ENCODE results near the gene MRLN.
"Not testable (repeated sequence)": the region's sequence is repeated elsewhere in the genome, so short reads cannot be mapped to it uniquely, and the experiment has no call there.

Gene MRLN

DNA sequence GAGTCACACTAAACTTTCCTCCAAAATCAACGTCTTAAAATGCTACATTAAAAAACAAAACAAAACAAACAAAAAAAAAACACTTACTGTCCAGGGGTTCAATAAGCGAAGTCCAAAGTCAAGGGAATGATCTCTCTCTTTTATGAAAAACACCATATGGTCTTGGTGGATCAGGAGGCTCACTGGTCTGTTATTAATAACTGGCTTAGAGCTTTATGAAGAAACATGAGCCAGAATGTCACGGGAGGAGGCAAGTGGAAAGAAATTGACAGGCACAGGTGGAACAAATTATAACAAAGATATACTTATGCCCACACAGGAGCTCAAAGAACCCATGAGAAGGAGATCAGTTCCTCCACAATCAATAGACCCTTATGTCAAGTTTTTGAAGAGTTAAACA lies at the start of gene MRLN:
Gene MRLN (minus strand): TSS at position 189 of the 400 bp plus-strand sequence.
- DNase-seq: no peak

DNA sequence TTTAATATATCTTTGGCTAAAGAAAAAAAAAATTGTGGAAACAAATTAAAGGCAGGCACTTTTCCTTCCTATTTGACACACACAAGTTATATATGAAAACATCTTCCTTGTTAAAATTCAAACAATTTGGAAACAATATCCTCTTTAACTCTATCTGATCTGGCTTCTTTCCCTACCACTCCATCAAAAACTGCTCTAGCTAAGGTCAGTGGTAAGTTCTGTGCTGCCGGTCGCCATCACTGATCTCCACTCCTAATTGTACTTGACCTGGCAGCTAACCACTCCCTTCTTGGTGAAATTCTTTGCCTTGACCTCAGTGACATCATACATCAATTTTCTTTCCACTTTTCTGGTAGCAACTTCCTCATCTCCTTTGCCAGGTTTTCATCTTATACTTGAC lies 47.9 kb upstream of the MRLN start:
- DNase-seq: no peak

DNA sequence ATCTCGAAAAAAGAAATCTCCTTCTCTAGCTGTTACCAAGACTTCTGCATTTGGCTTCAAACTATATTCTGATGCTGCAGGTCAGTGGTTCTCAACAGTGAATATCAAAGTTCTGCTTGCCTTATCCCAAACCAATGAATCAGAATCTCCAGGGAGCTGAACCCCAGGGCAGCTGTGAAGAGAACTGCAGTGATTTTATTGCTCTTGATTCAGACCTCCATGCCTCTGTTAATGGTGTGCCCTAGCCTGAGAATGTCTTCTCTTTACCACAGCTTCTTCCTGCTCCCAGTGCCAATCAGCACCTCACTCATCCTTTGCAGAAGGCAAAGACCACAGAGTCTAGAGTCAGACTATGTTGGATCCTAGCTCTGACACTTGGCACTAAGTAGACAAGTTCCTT lies 46.2 kb upstream of the MRLN start:
- DNase-seq: no peak

DNA sequence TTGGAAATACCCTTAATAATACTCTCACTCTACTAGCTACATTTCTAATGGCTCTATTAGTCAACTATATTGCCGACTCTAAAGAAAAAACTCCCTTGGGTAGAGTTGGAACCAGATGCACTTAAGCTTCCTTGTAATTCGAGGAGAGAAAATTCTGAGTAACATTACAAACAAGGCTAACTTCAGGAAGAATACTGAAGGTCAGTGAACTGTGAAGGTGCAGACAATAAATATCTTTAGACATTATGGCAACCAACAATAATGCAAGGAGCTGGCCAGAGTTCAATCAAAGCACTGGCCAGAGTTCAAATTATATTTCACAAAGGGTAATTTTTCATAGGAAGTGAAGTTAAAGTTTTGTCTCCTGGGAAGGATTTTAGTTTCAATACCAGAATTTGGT lies 40.7 kb upstream of the MRLN start:
- no peak for DNase-seq

DNA sequence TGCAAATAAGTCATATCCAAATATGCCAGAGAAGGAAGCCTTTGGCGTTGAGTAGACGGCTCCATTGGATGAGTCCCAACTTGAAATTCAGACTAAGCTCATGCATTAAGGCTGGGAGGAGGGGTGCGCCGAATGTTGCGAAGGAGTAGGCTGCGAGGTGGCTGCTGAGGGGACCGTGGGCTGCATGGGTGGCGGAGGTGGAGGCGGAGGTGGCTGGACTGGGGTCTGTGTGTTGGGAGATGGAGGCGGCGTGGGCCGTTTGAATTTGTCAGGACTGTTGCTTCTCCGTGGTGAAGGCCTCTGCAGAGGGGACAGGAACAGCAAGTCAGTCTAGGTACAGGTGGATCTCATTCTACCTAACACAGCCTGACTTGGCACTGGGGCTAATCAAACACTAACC lies 39.6 kb upstream of the MRLN start:
- DNase-seq: no peak

DNA sequence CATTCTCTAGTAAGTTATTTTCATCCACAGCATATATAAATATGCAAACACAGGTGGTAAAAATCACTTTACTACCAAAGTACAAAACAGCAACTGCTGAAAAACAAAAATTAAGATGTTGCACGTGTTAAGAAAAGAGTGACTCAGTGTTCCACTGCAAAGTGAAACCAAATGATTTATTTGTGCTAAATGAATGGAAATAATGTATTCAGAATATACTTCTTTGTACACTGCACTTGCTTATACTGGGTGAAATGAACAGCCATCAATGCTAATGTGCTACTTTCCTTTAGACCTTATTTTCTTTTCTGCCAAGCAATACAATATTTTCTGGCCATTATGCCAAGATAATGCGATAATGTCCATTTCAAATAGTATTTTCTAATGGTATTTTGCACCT lies 38.3 kb upstream of the MRLN start:
- DNase-seq: no peak

DNA sequence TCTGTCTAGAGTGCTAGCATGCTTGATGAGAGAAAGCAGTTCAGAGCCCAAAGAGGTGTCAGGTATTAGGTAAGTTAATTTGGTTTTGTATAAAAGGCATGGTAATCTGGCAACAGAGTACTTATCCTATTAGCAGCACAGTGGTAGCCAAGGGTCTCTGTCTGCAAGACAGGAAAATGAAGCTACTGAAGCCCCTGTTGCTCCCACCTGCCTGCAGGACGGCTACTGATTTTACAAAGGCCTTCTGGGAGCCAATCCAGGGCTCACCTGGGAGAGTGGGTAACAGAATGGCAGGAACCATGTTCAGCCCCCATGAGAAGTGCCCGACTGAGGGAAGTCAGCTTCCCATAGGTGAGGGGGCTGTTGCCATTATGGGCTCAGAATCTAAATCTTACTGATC lies 36.8 kb upstream of the MRLN start:
- DNase-seq: not testable (repeated sequence)

DNA sequence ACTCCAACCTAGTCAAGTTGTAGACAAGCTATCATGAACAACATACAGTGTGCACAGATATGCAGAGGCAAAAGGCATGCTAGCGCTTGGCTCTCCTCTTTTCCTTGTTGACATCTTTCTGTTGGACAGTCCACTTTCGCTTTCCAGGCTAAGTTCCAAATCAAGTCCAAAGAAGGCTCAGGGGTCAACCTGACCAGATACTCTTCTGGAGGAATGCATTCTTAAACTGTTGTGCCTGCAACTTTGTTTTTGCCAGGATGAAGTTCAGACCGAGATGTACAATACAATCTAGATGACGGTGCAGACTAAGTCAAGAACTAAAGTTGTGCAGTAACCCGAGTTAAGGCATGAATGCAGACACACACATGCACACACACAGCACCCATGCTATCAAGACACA lies 35.7 kb upstream of the MRLN start:
- DNase-seq: not testable (repeated sequence)

DNA sequence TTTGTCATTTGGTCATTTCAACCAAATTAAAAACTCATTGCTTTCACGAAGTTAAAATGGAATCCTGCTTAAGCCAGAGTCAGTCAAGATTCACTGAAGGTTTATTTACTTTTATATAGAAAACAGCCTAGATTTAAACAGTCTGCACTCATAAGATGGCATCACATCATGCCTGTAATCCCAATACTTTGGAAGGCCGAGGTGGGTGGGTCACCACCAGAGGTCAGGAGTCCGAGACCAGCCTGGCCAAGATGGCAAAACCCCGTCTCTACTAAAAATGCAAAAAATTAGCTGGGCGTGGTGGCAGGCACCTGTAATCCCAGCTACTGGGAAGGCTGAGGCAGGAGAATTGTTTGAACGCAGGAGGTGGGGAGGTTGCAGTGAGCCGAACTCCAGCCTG lies 33.8 kb upstream of the MRLN start:
- not testable (repeated sequence) for DNase-seq

DNA sequence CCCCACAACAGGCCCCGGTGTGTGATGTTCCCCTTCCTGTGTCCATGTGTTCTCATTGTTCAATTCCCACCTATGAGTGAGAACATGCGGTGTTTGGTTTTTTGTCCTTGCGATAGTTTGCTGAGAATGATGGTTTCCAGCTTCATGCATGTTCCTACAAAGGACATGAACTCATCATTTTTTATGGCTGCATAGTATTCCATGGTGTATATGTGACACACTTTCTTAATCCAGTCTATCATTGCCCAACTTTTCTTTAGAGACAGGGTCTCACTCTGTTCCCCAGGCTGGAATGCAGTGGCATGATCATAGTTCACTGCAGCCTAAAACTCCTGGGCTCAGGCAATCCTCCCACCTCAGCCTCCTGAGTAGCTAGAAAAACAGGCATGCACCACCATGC lies 32.2 kb upstream of the MRLN start:
- not testable (repeated sequence) for DNase-seq

DNA sequence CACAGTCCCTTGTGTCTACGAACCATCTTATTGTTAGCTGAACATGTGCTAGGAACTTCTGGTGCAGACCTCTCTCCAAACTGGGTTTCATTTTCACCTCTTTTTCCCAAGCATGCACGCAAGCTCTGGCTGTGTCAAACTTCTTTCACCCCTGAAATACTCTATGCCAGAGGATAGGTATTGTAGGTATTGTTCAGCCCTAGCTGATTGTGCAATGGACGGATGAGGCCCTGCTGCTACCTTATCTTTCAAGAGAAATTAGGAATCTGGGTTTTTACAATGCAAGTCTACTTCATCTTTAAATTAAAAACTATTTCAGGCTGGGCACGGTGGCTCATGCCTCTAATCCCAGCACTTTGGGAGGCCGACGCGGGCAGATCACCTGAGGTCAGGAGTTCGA lies 28.3 kb upstream of the MRLN start:
- DNase-seq: no peak

DNA sequence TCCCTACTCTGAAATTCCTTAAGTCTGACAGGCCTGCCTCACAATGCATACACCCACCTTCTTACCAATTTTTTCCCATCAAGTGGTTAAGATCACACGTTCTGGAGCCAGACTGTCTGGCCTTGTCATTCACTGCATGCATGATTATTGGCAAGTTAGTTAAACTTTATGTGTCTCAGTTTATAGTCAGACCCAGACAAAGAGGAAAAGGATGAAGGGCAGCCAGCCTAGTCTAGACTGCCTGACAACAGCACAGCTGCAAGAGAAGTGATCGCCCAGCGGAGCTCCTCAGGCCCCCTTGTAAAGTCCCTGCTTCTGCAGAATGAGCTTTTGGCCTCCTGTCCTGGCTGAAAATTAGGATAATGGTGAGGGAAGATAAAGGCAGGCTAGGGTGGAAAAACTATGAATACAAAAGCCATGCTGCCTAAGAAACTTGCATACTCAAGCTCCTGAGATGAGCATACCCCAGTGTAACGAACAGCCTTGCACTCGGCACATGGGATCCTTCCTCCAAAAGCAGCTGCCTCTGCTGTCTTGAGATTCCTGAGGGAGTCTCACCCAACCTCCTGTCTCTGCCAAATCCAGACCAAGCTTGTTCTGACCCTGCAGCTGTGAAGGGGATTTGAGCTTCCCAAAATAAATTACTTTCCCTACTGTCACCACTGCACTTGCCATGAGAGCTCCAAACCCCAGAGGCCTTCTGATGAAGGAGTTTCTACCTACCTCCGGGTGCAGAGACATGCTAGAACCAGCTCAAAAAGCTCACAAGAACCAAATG lies 26.7 kb upstream of the MRLN start:
- no peak for DNase-seq

DNA sequence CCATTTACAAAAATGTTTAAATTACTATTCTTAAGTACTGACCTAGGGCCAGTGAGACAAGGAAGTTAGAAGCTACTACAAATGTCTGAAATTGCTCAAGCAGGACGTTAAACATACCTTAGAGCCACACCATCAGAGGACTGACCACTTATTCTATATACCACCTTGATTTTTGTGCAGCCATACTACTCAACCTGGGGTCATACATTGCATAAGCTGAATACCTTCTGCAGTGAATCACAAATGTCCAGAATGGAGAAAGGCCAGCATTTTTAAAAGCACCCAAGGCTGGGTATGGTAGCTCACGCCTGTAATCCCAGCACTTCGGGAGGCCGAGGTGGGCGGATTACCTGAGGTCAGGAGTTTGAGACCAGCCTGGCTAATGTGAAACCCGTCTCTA lies 21.2 kb upstream of the MRLN start:
- DNase-seq: no peak

DNA sequence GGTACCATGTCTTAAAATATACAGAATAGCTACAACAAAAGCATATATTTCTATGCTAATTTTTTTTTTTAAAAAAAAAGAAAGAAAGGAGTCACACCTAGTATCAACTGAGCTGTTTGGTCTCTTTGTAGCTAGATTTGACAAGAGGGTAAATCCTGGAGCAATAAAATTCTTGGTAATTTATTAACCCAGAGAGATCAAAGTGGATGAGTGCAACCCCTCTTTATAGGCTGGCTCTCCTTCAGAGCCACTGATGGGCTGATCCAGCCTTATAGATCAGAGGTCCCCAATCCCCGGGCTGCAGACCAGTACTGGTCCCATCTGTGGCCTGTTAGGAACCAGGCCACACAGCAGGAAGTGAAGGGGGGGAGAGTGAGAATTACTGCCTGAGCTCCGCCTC lies 19.8 kb upstream of the MRLN start:
- no peak for DNase-seq

DNA sequence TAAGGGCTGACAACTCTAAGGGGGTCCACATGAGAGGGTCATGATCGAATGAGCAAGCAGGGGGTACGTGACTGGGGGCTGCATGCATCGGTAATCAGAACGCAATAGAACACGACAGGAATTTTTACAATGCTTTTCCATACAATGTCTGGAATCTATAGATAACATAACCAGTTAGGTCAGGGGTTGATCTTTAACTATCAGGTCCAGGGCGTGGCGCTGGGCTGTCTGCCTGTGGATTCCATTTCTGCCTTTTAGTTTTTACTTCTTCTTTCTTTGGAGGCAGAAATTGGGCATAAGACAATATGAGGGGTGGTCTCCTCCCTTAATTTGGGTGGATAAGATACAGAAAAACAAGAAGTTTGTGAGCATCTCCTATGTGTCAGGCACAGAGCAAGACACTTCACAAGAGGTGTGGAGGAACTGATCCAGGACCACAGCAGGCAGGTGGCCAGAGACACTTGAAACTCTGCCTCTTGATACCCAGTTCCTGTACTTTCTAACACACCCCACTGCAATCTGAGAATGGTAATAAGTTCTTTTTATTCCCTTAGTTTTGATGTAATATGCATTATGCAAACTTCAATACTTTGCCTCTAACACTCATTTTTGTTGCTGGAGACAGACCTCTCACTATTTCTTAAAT lies 18.0 kb upstream of the MRLN start:
- DNase-seq: no peak

DNA sequence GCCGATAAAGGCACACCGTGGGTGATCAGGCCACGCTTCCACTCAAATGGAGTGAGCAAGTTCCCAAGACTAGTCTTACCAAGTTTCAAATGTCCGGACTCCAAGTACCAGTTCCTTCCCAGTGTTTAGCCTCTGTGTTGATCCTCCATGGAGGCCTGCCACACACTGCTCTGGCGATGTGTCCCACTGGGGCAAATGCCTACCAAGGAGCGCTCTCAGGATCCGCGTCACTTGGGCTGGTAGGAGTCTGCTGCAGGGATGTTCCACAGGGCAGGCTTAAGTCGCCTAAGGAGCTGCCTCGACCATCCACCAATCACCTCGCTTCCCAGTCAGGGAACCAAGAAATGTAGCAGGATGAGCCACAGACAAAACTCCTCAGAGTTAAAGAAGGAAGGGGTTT lies 17.4 kb upstream of the MRLN start:
- DNase-seq: no peak

DNA sequence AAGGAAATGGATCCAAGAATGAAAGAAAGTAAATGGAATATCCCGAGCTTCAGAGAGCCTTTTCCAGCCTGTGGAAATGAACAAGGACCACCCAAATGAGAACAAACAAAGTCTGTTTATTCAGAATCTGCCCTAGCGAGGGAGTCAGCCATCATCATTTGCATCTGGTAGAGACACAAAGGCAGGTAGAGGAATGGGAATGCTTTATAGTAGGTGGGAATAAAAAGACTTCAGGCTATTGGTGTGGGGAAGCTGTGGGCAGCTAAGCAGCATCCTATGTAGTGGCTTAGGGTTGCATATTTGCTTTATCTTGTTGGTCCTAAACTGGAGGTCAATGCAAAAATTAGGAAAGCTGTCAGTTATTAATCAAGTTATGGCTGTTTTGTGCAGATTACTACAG lies 9.2 kb upstream of the MRLN start:
- no peak for DNase-seq

DNA sequence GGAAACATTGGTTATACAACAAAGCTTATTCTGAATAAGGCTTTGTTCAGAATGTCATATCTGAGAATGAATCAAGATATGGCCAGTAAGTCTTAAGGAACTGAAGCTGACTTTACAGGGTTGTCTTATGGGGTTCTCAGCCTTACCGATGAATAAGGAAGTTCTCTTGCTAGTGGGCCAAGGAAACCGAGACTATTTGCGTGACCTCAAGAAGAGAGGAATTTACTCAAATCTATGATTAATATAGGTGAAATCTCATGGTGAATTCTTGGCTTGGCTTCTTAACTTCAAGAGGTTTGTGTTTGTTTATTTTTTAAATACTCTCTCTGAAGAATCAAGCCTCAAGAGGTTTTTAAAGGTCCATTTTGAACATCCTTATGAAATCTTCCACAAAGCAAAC lies 4.7 kb upstream of the MRLN start:
- DNase-seq: no peak

DNA sequence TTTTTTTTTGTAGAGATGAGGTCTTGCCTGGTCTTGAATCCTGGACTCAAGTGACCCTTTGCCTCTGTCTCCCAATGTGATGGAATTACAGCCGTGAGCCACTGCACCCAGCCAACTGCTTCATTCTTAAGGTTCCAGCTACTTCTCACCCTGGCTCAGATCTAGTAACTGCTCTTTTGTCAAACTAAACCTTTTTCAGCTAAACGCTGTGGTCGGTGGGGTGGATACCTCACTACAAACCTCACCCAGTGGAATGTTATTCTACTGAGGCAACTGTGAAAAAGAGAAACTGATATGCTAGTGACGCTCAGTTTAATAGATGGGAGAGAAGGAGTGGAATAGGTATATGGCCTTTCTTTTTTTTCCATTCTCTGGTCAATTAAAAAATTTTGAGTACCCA lies 1.7 kb upstream of the MRLN start:
- no peak for DNase-seq

DNA sequence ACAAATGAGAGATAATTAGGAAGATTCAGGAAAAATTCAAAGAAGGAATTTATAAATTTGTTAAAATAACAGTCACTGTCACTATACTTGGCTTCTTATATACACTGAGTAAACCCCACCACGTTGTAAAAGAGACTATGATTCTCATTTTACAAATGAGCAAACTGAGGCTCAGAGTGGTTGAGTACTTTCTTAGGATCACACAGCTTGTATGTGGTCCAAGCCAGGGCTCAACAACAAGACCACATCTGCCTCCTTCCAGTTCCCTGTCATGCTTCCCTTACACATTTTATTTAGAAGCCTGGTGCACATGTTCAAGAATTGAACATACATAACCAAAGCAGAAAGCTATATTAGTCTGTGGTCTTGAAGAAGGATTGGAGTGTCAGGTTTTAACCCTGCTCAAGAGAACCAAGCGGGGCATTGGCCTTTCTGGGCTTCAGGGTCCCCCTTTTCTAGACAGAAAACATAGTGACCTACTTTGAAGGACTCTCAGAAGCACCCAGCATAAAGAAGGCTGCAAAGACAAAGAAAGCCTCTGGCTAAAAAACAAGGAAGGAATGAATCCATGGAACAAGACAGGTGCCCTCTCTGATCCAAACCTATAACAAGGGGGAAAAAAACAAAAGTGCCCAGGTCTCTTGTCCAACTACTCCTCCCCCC lies 846 bp downstream of the MRLN start:
- DNase-seq: no peak

DNA sequence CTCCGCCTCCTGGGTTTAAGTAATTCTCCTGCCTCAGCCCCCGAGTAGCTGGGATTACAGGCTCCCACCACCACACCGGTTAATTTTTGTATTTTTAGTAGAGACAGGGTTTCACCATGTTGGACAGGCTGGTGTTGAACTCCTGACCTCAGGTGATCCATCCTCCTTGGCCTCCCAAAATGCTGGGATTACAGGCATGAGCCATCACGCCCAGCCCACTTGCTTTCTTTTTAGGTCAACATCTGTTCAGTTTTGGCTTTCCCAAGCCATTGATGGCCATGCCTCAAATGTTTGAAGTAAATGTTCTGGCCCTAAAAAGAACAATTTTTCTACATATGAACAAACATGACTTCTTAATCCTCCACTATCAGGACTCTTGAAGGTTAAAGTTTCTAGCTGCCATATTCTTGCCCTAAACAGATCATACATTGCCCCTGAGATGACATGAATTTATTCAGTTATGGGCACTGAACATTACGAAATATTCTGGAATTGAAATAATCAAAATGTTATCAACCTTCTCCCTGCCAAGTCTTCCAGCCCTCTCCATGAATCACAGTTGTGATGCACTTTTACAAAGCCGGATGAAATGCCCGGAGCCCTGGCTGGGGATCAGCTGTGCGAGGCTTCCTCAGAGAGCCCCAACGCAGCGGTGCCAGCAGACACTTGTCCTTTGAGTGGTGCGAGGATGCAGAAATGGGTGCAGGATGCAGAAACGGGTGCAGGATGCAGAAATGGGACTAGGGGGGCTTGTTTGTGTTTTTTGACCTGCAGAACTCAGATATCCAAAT lies 2.9 kb downstream of the MRLN start:
- DNase-seq: peak in 3 of 56 donors; percentile 0 to 5 (median 2)

DNA sequence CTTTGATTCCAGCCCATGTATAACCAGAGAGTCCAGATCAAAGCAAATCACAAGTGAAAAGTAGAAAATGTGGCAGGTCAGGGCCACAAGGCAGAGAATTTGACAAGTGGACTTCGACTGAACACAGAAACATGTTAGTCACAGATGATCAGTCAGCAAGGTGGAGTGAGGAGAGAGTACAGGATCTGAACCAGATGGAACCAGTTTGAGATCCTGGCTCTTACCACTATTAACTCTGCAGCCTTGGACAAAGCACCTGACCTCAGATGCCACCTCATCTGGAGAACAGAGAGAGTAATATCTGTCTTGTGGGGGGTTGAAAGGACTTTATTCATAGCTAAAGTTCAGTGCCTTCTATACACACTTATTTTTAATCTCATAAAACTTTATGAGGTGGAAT lies 4.4 kb downstream of the MRLN start:
- no peak for DNase-seq

Data from nucleus accumbens (tissue), 56 donors.